SIG-M5 treated with dmso at 0.1 percent for 504 hours (cell line): ENCODE data around the gene TYRO3.
"Not testable (repeated sequence)": the region's sequence is repeated elsewhere in the genome, so short reads cannot be mapped to it uniquely, and the experiment has no call there.

Experiments
- DNase-seq: peaks from one replicate; lab custom pipeline; 2025; ENCODE audit not compliant: unreplicated experiment; lab: John Stamatoyannopoulos, UW

The TYRO3 gene

DNA sequence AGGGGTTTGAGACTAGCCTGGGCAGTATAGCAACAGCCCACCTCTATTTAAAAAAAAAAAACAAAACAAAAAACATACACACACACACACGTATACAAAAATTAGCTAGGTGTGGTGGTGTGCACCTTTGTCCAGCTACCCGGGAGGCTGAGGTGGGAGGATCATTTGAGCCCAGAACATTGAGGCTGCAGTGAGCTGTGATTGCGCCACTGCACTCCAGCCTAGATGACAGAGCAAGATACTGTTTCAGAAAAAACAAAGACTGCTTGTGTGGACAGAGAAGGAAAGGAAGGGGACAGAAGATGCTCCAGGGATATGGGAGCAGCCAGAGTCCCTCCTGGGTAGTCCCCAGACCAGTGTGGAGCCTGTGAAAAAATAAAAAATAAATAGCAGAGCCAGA lies 12.9 kb downstream of the TYRO3 start:
- DNase-seq, result no peak

DNA sequence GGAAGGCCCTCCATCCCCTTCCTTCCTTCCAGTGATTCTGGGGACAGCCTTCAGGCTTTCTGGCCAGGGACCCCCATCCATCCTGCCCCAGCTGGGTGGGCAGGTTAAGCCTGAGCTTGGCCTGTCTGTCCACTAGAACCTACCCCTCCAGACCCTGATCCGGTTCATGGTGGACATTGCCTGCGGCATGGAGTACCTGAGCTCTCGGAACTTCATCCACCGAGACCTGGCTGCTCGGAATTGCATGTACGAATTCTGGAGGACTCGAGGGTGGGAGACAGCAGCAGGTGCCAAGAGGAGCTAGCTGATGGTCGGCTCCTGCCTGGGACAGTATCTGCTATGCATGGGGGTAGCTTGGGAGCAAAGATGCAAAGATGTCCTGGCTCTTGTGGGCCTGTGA lies 13.9 kb downstream of the TYRO3 start:
- DNase-seq, result no peak

DNA sequence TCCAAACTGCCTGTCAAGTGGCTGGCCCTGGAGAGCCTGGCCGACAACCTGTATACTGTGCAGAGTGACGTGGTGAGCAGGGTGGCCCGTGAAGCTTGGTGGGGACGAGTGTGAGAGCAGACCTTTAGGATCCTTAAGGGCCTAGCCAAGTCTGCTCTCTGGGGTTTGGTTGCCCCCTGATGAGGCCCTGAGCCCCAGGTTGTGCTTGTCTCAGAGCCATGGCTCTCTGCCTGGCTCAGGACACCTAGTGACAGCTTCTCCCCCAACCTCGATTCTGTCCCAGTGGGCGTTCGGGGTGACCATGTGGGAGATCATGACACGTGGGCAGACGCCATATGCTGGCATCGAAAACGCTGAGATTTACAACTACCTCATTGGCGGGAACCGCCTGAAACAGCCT lies 14.4 kb downstream of the TYRO3 start:
- no peak for DNase-seq

- no peak for DNase-seq
Observed at GRCh38 chr15:41574158-41574557, 15.1 kb downstream of the TYRO3 start.

GRCh38 chr15:41575282-41575681 lies 16.3 kb downstream of the TYRO3 start:
- DNase-seq, result no peak

DNA sequence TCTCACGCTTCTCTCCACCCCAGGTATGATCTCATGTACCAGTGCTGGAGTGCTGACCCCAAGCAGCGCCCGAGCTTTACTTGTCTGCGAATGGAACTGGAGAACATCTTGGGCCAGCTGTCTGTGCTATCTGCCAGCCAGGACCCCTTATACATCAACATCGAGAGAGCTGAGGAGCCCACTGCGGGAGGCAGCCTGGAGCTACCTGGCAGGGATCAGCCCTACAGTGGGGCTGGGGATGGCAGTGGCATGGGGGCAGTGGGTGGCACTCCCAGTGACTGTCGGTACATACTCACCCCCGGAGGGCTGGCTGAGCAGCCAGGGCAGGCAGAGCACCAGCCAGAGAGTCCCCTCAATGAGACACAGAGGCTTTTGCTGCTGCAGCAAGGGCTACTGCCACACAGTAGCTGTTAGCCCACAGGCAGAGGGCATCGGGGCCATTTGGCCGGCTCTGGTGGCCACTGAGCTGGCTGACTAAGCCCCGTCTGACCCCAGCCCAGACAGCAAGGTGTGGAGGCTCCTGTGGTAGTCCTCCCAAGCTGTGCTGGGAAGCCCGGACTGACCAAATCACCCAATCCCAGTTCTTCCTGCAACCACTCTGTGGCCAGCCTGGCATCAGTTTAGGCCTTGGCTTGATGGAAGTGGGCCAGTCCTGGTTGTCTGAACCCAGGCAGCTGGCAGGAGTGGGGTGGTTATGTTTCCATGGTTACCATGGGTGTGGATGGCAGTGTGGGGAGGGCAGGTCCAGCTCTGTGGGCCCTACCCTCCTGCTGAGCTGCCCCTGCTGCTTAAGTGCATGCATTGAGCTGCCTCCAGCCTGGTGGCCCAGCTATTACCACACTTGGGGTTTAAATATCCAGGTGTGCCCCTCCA lies 19.1 kb downstream of the TYRO3 start:
- DNase-seq, result no peak

GRCh38 chr15:41578736-41579383 lies 19.8 kb downstream of the TYRO3 start:
- DNase-seq, result no peak

DNA sequence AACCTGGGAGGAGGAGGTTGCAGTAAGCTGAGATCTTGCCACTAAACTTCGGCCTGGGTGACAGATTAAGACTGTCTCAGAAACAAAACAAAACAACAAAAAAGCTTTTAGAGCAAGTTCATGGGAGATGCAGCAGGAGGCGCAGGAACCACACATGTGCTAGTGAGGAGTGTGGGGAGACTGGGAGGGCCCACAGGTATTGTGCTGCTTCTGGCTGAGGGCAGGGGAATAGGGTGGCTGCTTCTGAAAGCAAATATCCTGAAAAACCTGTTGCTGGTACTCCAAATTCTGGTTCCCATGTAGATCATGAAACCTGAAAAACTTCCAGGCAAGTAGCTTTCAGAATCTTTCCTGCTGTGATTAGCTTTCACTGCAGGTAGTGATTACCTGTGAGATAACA lies 22.1 kb downstream of the TYRO3 start:
- DNase-seq, result peak; percentile 36

GRCh38 chr15:41583795-41584194 lies 24.8 kb downstream of the TYRO3 start:
- no peak for DNase-seq

- no peak for DNase-seq
Observed at GRCh38 chr15:41584636-41585126, 25.7 kb downstream of the TYRO3 start.

DNA sequence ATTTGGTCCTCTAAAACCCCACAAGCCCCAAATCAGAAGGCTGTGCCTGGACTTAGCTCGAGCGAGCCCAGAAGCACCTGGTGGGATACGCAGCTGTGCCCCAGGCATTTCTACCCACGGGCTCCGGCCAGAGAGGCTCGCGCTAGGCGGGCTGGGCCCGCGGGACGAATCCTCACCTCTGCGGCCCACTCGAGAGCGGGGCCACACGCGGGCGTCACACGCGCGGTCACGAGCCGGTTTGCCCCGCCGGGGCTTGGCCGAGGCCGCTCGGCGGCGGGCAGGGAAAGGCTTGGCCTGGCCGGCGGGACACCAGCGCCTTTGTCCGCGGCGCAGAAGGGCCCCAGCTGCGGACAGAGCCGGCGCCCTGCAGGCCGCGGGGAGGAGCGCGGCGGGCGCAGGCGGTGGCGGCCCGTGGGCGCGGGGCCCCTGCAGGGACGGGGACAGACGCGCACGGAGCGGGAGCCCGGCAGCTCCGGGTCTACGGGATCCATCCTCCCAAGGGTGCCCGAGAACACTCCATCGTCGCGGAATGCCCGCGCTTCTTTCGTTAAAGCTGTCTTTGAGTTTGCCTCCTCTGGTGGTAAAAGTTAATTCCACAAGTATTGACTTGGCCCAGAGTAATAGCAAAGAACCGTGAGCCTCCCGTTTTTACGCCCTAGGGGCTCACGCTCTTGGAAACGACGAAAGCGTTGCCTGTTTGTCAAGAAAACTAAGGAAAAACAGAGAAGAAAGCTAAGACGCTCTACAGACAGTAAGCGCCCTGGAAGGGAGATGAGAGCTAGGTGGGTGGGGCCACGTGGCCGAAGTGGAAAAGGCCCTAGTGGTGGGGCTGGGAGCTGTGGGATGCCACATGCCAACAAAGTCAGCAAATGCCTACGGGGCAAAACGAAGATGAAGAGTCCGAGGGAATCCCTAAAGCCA lies 26.4 kb downstream of the TYRO3 start:
- DNase-seq, result peak; percentile 3

DNA sequence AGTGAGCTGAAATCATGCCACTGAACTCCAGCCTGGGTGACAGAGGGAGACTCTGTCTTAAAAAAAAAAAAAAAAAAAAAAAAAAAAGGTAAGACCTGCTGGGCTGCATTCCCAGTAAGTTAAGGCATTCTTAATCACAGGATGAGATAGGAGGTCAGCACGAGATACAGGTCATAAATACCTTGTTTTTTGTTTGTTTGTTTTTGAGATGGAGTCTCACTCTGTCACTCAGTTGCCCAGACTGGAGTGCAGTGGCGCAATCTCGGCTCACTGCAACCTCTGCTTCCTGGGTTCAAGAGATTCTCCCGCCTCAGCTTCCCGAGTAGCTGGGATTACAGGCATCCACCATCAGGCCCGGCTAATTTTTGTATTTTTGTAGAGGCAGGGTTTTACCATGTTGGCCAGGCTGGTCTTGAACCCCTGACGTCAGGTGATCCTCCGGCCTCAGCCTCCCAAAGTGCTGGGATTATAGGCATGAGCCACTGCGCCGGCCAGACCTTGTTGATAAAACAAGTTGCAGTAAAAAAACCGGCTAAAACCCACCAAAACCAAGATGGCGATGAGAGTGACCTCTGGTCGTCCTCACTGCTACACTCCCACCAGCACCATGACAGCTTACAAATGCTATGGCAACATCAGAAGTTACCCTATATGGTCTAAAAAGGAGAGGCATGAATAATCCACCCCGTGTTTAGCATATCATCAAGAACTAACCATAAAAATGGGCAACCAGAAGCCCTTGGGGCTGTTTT lies 27.7 kb downstream of the TYRO3 start:
- DNase-seq, result not testable (repeated sequence)

GRCh38 chr15:41589018-41589417 lies 30.0 kb downstream of the TYRO3 start:
- not testable (repeated sequence) for DNase-seq

- DNase-seq, result not testable (repeated sequence)
Observed at GRCh38 chr15:41589571-41589970, 30.6 kb downstream of the TYRO3 start.

DNA sequence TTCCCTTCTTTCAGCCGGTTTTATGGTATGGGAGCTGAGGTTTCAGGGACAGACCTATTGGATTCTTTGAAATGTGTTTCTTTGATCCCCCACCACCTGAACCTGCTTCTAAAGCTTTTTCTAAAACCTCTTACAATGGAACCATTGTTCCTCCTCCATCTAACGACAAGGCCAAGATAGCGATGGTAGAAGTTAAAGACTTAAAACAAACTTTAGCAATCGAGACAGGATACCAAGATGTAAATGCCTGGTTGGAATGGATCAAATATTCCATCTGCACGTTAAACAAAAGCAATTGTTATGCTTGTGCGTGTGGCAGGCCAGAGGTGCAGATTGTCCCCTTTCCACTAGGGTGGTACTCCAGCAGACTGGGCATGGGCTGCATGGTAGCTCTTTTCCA lies 32.2 kb downstream of the TYRO3 start:
- DNase-seq, result not testable (repeated sequence)

DNA sequence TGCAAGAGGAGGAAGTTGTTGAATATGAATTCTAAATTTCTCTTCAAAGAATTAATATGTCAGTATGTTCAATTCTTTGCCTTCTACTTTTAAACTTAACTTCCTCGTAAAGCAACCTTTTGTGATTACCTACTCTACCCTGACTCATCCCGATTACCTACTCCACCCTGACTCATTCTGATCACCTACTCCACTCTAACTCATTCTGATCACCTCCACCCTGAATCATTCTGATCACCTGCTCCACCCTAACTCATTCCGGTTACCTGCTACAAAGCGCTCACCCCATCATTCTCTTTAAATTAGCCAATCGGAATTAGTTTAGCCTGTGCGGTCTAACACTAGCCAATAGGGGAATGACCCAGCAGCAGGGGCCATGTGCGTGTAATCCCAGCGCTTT lies 33.7 kb downstream of the TYRO3 start:
- not testable (repeated sequence) for DNase-seq

- DNase-seq, result no peak
Observed at GRCh38 chr15:41594801-41595746, 36.1 kb downstream of the TYRO3 start.

DNA sequence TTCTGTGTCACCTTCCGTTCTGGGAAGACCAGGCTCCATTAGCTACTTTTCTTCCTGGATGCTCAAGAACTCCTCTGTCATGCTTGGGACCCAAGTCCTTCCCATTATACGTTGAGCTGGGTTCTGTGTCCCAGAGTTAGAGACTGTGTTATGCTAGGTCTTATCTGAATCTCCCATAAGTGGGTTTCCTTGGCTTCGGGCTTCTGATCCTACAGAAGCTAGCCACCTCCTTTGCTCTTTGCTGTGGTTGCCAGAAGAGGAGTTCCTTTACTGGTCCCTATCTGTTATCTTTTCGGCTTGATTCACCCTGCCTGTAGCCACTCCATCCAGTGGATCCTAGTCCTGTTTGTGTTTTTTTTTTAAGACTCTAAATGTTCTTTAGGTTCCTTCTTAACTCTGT lies 38.0 kb downstream of the TYRO3 start:
- no peak for DNase-seq

DNA sequence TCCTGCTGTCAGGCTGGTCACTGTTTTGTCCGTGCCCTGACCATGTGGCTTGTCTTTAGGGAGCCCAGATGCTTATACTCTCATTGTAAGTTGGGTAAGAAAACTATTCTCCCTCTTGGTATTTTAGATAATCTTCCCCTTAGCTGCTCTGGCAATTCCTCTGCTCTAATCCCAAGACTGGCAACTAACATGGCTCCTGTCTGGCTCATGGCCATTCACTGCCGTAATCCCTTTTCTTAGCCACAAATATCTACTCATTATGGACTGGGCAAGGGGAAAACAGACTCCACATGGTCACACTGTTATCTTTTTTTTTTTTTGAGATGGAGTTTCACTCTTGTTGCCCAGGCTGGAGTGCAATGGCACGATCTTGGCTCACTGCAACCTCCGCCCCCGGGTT lies 38.8 kb downstream of the TYRO3 start:
- no peak for DNase-seq
